H1 (cell line): ENCODE measurements around the gene TK2. TPM values are rescaled to one million over a fixed set of nuclear protein-coding genes. Genes with fewer than 3 reads are reported as not detected.

Experiments
- ASH2L ChIP-seq: fragments of 200-600, 300-600 bp; sonication (generic); IDR thresholded peaks from one replicate; pipeline ENCODE4 v1.7.1; 2017; ENCODE audit warnings: low read length
- EZH2 ChIP-seq: fragments of 200-600 bp; sonication (generic); IDR thresholded peaks from 2 replicates; pipeline ENCODE4 v1.7.1; 2012; ENCODE audit warnings: low read depth, mild to moderate bottlenecking, moderate library complexity, low read length, inconsistent platforms; ENCODE audit not compliant: severe bottlenecking
- NRF1 ChIP-seq: IDR thresholded peaks from 2 replicates; pipeline ENCODE4 v1.6.1; 2011; ENCODE audit warnings: mild to moderate bottlenecking, low read depth, low read length, improper control_type of control experiment
- polyA plus RNA-seq, 7 experiments: library from polyadenylated mRNA; depleted of rRNA in 3 of 7; stranded (reverse) in 5 of 7; unstranded in 2 of 7; fragments of >200 nt in 5 of 7; fragments of 200-250 nt in 2 of 7; gene quantifications; 1 replicate in 5 of 7; 2 replicates in 1 of 7; 4 replicates in 1 of 7; pipeline versions ENCODE4 v1.2.1 to v1.2.3, GENCODE V29; 2011 to 2013; ENCODE audit warnings: missing spikeins in 2 of 7, mixed read lengths in 2 of 7
- total RNA-seq: library from RNA; stranded (reverse); fragmentation: NEBNext Ultra II Directional; extraction: Animal tissue kit (Norgen Biotek cat#: 25700); gene quantifications from 2 replicates; pipeline ENCODE4 v1.2.1, GENCODE V29; 2021
- TF ChIP-seq, protein P1 (sequence below): fragments of 300-600 bp; sonication (generic); IDR thresholded peaks from 2 replicates; pipeline ENCODE4 v1.7.1; 2012; ENCODE audit warnings: low read length, moderate library complexity, mild to moderate bottlenecking, inconsistent platforms; ENCODE audit not compliant: insufficient replicate concordance

Gene TK2
- total and polyA plus RNA-seq, 2 of the 8 experiments (the other 6 are each of a cell fraction or from before 2014, with no cell fraction given), result 2.7 to 3.6 TPM

DNA sequence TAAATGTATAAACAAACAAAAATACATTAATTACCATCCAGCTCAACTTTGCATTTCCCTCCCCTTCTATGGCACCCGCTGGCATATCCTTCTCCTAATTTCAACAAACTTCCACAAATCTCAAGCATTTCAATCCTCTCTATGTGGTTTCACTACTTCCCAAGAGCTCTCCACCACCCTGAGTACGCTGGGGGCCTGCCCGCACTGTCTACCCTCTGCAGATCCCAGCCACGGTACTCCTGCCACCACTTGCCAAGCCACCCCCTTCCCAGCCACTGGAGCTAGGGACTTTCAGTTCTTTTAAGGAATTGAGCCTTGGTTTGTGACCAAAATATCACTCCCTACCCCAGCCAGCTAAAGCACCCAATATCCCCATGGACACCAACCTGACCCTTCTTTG is 1.9 kb downstream of the TK2 start (continued):
- TF ChIP-seq, protein P1, sequence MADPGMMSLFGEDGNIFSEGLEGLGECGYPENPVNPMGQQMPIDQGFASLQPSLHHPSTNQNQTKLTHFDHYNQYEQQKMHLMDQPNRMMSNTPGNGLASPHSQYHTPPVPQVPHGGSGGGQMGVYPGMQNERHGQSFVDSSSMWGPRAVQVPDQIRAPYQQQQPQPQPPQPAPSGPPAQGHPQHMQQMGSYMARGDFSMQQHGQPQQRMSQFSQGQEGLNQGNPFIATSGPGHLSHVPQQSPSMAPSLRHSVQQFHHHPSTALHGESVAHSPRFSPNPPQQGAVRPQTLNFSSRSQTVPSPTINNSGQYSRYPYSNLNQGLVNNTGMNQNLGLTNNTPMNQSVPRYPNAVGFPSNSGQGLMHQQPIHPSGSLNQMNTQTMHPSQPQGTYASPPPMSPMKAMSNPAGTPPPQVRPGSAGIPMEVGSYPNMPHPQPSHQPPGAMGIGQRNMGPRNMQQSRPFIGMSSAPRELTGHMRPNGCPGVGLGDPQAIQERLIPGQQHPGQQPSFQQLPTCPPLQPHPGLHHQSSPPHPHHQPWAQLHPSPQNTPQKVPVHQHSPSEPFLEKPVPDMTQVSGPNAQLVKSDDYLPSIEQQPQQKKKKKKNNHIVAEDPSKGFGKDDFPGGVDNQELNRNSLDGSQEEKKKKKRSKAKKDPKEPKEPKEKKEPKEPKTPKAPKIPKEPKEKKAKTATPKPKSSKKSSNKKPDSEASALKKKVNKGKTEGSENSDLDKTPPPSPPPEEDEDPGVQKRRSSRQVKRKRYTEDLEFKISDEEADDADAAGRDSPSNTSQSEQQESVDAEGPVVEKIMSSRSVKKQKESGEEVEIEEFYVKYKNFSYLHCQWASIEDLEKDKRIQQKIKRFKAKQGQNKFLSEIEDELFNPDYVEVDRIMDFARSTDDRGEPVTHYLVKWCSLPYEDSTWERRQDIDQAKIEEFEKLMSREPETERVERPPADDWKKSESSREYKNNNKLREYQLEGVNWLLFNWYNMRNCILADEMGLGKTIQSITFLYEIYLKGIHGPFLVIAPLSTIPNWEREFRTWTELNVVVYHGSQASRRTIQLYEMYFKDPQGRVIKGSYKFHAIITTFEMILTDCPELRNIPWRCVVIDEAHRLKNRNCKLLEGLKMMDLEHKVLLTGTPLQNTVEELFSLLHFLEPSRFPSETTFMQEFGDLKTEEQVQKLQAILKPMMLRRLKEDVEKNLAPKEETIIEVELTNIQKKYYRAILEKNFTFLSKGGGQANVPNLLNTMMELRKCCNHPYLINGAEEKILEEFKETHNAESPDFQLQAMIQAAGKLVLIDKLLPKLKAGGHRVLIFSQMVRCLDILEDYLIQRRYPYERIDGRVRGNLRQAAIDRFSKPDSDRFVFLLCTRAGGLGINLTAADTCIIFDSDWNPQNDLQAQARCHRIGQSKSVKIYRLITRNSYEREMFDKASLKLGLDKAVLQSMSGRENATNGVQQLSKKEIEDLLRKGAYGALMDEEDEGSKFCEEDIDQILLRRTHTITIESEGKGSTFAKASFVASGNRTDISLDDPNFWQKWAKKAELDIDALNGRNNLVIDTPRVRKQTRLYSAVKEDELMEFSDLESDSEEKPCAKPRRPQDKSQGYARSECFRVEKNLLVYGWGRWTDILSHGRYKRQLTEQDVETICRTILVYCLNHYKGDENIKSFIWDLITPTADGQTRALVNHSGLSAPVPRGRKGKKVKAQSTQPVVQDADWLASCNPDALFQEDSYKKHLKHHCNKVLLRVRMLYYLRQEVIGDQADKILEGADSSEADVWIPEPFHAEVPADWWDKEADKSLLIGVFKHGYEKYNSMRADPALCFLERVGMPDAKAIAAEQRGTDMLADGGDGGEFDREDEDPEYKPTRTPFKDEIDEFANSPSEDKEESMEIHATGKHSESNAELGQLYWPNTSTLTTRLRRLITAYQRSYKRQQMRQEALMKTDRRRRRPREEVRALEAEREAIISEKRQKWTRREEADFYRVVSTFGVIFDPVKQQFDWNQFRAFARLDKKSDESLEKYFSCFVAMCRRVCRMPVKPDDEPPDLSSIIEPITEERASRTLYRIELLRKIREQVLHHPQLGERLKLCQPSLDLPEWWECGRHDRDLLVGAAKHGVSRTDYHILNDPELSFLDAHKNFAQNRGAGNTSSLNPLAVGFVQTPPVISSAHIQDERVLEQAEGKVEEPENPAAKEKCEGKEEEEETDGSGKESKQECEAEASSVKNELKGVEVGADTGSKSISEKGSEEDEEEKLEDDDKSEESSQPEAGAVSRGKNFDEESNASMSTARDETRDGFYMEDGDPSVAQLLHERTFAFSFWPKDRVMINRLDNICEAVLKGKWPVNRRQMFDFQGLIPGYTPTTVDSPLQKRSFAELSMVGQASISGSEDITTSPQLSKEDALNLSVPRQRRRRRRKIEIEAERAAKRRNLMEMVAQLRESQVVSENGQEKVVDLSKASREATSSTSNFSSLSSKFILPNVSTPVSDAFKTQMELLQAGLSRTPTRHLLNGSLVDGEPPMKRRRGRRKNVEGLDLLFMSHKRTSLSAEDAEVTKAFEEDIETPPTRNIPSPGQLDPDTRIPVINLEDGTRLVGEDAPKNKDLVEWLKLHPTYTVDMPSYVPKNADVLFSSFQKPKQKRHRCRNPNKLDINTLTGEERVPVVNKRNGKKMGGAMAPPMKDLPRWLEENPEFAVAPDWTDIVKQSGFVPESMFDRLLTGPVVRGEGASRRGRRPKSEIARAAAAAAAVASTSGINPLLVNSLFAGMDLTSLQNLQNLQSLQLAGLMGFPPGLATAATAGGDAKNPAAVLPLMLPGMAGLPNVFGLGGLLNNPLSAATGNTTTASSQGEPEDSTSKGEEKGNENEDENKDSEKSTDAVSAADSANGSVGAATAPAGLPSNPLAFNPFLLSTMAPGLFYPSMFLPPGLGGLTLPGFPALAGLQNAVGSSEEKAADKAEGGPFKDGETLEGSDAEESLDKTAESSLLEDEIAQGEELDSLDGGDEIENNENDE, result no peak
- TF ChIP-seq ASH2L (no peak), EZH2 (no peak), NRF1 (no peak)
- TF ChIP-seq, all 59 proteins: peak for 0
